ENCODE measurements around the gene POLR3E. TPM values are rescaled to one million over a fixed set of nuclear protein-coding genes. Genes with fewer than 3 reads are reported as not detected.

POLR3E gene
- total and polyA plus RNA-seq, 2 donors (not counting 3 experiments of a cell fraction or from before 2014, with no cell fraction given): 48.3 to 62.2 TPM

GRCh38 chr16:22270525-22270924 lies 26.7 kb upstream of the POLR3E start:
- Histone ChIP-seq H3K9me1 (replicated peaks; ENCODE audit: control insufficient read depth, extremely low read depth, insufficient read depth, low read length) (no peaks in the 10 kb centered on the region), H4K20me1 (replicated peaks; ENCODE audit: control insufficient read depth, extremely low read depth, insufficient read depth, low read length) (no peaks in the 10 kb centered on the region), H3K4me2 (ENCODE audit: insufficient read depth, low read length) (no peak overlapping the region), H3K4me3 (replicated peaks in 1 of 3; ENCODE audit: insufficient read depth in 1 of 3, low read depth in 1 of 3, low read length in 3 of 3) (no peak overlapping the region), H3K4me1 (ENCODE audit: control insufficient read depth, extremely low read depth, insufficient read depth, low read length) (no peaks in the 10 kb centered on the region), H3K9me3 (replicated peaks; ENCODE audit: control insufficient read depth, insufficient read depth, low read length) (no peaks in the 10 kb centered on the region), H2AFZ (ENCODE audit: low read depth, low read length) (no peak overlapping the region), H3K36me3 (ENCODE audit: control insufficient read depth in 2 of 2, extremely low read depth in 1 of 2, insufficient read depth in 2 of 2, low read length in 2 of 2) (peaks cover 6 to 25% of the 10 kb centered on the region in 2 experiments), H3K79me2 (ENCODE audit: control insufficient read depth, insufficient read depth, low read length) (no peaks in the 10 kb centered on the region), H3K27ac (ENCODE audit: insufficient read depth, low read depth, low read length) (no peak overlapping the region), H3K9ac (replicated peaks; ENCODE audit: extremely low read depth, insufficient read depth, low read length) (no peak overlapping the region), H3K27me3 (ENCODE audit: control insufficient read depth in 2 of 2, insufficient read depth in 2 of 2, low read length in 2 of 2) (no peaks in the 10 kb centered on the region)
- intact Hi-C loops (cut with micrococcal nuclease): no loop called here
- FAIRE-seq: no peak
- DNase-seq (ENCODE audit: low read depth, low spot score): no peak
- TF ChIP-seq MYC (IDR thresholded peaks at IDR 0.05; ENCODE audit: low read depth, low read length): no peak
- TF ChIP-seq POLR2AphosphoS5 (IDR thresholded peaks at IDR 0.05; ENCODE audit: insufficient read depth, low read depth, low read length): no peak
- no peak for TF ChIP-seq JUN (IDR thresholded peaks at IDR 0.05; ENCODE audit: borderline replicate concordance, insufficient read depth, insufficient read length, low read depth)
- no peak for TF ChIP-seq FOS (IDR thresholded peaks at IDR 0.05; ENCODE audit: borderline replicate concordance, insufficient read depth, low read length)
- TF ChIP-seq MAX (IDR thresholded peaks at IDR 0.05; ENCODE audit: insufficient read depth, insufficient read length): no peak
- TF ChIP-seq EZH2 (IDR thresholded peaks at IDR 0.05; ENCODE audit: borderline replicate concordance, low read depth, low read length, severe bottlenecking): no peak
- no peak for TF ChIP-seq POLR2A (IDR thresholded peaks at IDR 0.05; ENCODE audit: low read depth, low read length)
- no peak for TF ChIP-seq GATA2 (IDR thresholded peaks at IDR 0.05; ENCODE audit: insufficient read depth, insufficient read length, low read depth, low read length)
- no peak for TF ChIP-seq CTCF (IDR thresholded peaks at IDR 0.05; ENCODE audit: extremely low read depth in 1 of 2, insufficient read depth in 1 of 2, low read depth in 1 of 2, low read length in 2 of 2)
- CTCF ChIA-PET: no interaction called here
- dilution Hi-C loops (cut with MboI; ENCODE audit: extremely low pct_ligation_motif_present, low sequenced_read_pairs): no loop called here
- no TSS peak for BruUV-seq (replicated peaks)
- POLR2A ChIA-PET: no interaction called here
